ENCODE results near the gene EMX1.

EMX1 gene

DNA sequence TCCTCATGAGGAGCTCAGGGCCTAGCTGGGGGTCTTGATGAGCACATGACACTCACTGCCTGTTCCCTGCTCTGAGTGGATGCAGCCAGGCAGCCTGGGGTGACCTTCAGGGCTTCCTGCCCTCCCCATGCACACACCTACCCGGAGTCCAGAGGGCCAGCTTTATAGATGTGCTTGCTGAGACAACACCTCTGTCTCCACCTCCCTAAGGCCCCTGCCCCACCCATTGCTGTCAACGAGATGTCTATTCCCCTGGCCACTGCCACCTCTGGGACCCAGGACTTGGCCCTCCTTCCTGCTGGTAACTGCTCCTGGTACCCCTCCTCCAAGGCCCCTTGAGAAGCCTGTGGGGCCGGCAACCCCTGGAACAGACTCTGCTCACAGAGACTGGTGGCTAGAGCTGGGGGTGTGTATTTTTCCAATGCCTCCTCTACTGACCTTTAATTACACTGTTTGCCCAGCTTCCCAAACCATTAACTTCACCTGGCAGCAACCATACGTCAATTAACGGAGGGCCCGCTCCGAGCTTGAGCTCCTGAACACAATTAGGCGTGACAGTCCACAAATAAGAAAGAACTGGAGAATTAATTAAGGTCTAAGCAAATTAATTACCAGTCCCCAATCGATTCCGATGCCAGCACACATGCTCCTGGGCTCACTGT is 66.3 kb downstream of the EMX1 start:
- DNase-seq: no peak

DNA sequence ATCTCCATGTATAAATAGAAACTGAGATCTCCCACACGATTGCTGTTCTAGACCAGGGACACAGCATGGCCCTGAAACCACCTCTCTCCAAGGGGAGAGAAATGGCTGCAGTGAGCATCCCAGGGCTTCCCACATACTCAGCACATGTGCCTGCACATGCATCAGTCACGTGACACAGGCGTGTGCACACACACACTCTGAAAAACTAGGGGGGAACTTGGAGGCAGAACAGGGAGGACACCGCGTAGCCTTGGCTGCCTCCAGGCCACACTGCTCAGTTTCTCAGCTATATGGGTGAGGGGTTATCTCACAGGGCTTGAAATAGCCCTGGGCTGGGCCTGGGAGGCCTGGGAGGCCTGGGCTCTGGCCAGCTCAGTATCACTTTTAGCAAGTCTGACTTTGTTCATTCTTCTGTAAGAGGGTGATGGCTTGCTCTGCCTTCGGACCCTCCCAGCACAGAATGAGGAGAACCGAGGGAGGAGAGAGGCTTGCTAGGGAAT is 66.9 kb downstream of the EMX1 start:
- no peak for DNase-seq
